Measurements from ENCODE around the gene PRKCA. TPM values are rescaled to one million over a fixed set of nuclear protein-coding genes. Genes with fewer than 3 reads are reported as not detected.

The PRKCA gene
- total and polyA plus RNA-seq, 9 of the 15 experiments (the other 6 are each of a cell fraction or from before 2014, with no cell fraction given) = 3.2 to 33.0 (median 17.8) TPM

GRCh38 chr17:66255112-66255511, 47.3 kb upstream of the PRKCA start (continued):
- TF ChIP-seq ADNP (tag; IDR thresholded peaks at IDR 0.05) = 0 out of 2 replicates have a peak, but pooled peaks have one; percentile 42
- no peak for TF ChIP-seq SAFB (IDR thresholded peaks at IDR 0.05; ENCODE audit: borderline replicate concordance, low read depth, low read length)
- TF ChIP-seq TAF7 (tag; IDR thresholded peaks at IDR 0.05) = no peak

- no peaks in the 10 kb centered on the region for H3K9me3 ChIP-seq (replicated peaks; ENCODE audit: control insufficient read depth, insufficient read depth, low read depth, low read length)
- H3K9ac ChIP-seq (ENCODE audit: insufficient read depth in 1 of 2, low read depth in 2 of 2, low read length in 2 of 2) = no peak overlapping the region
- H3K4me3 ChIP-seq = no peak overlapping the region
- H3K79me2 ChIP-seq (ENCODE audit: control insufficient read depth, insufficient read depth, low read length) = no peaks in the 10 kb centered on the region
- H3K27ac ChIP-seq (ENCODE audit: extremely low read depth, low read depth, low read length) = no peak overlapping the region
- ATAC-seq = no peak
- 0 out of 5 replicates have a peak, but pooled peaks cover 0 to 3% of the 10 kb centered on the region in 2 experiments for H3K27me3 ChIP-seq (ENCODE audit: control insufficient read depth in 2 of 2, insufficient read depth in 2 of 2, low read length in 2 of 2)
- peak overlapping the region; percentile 37 for H2AFZ ChIP-seq (ENCODE audit: low read depth, low read length)
- H3K9me1 ChIP-seq (ENCODE audit: control insufficient read depth, insufficient read depth, low read length) = no peaks in the 10 kb centered on the region
- ChIA-PET POLR2A (no interaction called here), CTCF (ENCODE audit: low intra/inter-chr PET ratio) (interaction anchor here (0.9 to 2.5 kb wide), 7 partner anchors 22 to 461 kb away, joined by 3 to 31 read pairs (median 6); no protein-coding TSS in a partner anchor)
- no peak for DNase-seq (ENCODE audit: extremely low read depth in 1 of 4, low spot score in 3 of 4)
- H3K4me2 ChIP-seq (ENCODE audit: insufficient read depth, low read length) = no peak overlapping the region
- BruUV-seq (replicated peaks) = no TSS peak
- in situ Hi-C loops (cut with MboI) = loop anchor here (5.0 to 10.0 kb wide), 2 partner anchors 312 to 419 kb away; no protein-coding TSS in a partner anchor
- no peaks in the 10 kb centered on the region for H4K20me1 ChIP-seq (replicated peaks; ENCODE audit: control insufficient read depth, insufficient read depth, low read length)
- FAIRE-seq = no peak
- 26% methylated on average over 3 of the region's 3 CpGs for WGBS (ENCODE audit: insufficient coverage, low coverage, missing lambda C conversion rate)
- TF ChIP-seq BRF1 (IDR thresholded peaks at IDR 0.05; ENCODE audit: borderline replicate concordance, extremely low read depth, insufficient read length) (no peak), CBX3 (IDR thresholded peaks at IDR 0.05; ENCODE audit: borderline replicate concordance in 1 of 2, low read length in 2 of 2) (no peak), ERF (CRISPR knock-in tag; IDR thresholded peaks at IDR 0.05) (no peak), VEZF1 (CRISPR knock-in tag; IDR thresholded peaks at IDR 0.05) (no peak), ZNF79 (CRISPR knock-in tag; IDR thresholded peaks at IDR 0.05; ENCODE audit: low read depth) (no peak)
- intact Hi-C loops (cut with micrococcal nuclease) = loop anchor here (1.0 to 5.0 kb wide), 5 partner anchors 171 to 652 kb away; no protein-coding TSS in a partner anchor
- peaks cover 0 to 3% of the 10 kb centered on the region in 2 experiments; a peak in 1 of 5 replicates for H3K4me1 ChIP-seq (replicated peaks in 1 of 2; ENCODE audit: control insufficient read depth in 2 of 2, insufficient read depth in 2 of 2, low read length in 2 of 2)
- H3K36me3 ChIP-seq (ENCODE audit: control insufficient read depth, insufficient read depth, low read length) = no peaks in the 10 kb centered on the region
Measured at GRCh38 chr17:66255527-66255971, 46.9 kb upstream of the PRKCA start.

All from K562 (cell line).